Measurements from ENCODE around the gene GALNT8.

GALNT8 gene

DNA sequence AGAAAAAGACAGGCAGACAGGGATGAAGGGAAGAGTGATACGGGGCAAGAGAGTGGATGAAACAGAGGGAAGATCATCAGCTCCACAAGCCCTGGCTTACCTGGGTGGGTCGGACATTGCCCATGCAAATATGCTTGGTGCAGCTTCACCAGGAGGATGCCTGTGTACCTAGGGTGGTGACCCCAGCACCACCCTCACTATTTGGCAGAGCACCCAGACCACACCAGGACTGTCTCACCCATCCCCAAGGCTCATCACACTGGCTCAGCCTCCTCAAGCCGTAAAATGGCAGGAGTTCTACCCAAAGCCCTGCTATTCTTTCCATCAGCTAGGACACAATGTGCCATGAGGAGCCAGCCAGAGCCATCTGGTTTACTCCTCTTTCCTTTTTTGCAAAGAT lies 3.0 kb downstream of the GALNT8 start:
- TF ChIP-seq, protein P1, sequence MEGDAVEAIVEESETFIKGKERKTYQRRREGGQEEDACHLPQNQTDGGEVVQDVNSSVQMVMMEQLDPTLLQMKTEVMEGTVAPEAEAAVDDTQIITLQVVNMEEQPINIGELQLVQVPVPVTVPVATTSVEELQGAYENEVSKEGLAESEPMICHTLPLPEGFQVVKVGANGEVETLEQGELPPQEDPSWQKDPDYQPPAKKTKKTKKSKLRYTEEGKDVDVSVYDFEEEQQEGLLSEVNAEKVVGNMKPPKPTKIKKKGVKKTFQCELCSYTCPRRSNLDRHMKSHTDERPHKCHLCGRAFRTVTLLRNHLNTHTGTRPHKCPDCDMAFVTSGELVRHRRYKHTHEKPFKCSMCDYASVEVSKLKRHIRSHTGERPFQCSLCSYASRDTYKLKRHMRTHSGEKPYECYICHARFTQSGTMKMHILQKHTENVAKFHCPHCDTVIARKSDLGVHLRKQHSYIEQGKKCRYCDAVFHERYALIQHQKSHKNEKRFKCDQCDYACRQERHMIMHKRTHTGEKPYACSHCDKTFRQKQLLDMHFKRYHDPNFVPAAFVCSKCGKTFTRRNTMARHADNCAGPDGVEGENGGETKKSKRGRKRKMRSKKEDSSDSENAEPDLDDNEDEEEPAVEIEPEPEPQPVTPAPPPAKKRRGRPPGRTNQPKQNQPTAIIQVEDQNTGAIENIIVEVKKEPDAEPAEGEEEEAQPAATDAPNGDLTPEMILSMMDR (IDR thresholded peaks at IDR 0.05; ENCODE audit: extremely low read depth, missing control alignments): no peak
- no peak for DNase-seq (ENCODE audit: low spot score)

- TF ChIP-seq, protein P1 (IDR thresholded peaks at IDR 0.05; ENCODE audit: extremely low read depth, missing control alignments): no peak
- DNase-seq (ENCODE audit: low spot score): no peak
These were observed 4.9 kb downstream of the GALNT8 start for GRCh38 chr12:4725057-4725456.

DNA sequence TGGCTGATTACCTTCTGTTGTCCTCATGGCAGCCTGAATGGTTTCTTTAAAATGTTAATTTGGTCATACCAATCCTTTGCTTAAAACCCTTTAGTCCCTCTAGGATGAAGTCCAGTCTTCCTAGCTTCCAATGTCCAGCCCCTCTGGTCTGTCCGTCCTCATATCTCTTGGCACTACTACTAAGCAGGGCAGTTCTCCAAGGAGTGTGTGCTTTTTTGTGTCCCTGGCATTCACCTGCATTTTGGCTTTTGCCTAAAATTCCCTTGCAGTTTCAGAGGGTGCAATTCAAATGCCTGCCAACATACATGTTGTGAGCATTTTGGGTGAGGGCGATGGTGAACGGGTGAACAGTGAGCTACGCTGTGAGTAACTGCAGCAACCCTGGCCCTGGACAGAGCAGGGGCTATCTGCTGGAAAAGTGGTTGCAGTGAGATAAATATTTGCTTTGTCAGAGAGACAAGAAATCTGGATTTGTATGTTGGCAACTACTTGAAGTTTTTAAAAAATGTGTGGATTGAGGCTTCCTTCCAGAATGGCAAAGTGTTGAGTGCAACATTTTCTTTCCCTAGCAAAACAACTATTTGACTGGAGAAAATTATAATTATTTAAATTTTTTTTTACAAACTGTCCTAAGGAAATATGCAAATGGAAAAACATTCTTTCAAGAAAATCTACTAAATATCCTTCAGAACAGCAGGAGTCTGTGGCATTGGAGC lies 14.6 kb downstream of the GALNT8 start:
- no peak for DNase-seq (ENCODE audit: low spot score)
- TF ChIP-seq, protein P1 (IDR thresholded peaks at IDR 0.05; ENCODE audit: extremely low read depth, missing control alignments): no peak

GRCh38 chr12:4736091-4736490 lies 15.9 kb downstream of the GALNT8 start:
- no peak for DNase-seq (ENCODE audit: low spot score)
- TF ChIP-seq, protein P1 (IDR thresholded peaks at IDR 0.05; ENCODE audit: extremely low read depth, missing control alignments): no peak

DNA sequence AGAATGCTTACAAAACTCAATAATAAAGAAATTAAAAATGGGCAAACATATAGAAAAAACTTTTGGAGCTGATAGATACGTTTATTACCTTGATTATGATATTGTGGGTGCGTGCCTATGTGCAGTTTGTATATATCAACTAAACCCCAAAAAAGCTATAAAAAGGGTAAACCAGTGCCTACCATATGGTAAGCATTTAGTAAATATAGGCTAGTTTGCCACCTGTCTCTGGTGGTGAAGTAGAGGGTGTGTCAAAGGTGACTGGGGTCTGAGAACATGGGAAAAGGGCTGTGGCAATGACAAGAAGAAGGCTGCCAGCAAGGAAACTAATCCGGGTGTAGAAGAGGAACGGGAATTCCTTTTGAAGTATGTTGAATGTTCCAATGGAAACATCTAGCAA lies 18.3 kb downstream of the GALNT8 start:
- no peak for DNase-seq (ENCODE audit: low spot score)
- TF ChIP-seq, protein P1 (IDR thresholded peaks at IDR 0.05; ENCODE audit: extremely low read depth, missing control alignments): no peak

DNA sequence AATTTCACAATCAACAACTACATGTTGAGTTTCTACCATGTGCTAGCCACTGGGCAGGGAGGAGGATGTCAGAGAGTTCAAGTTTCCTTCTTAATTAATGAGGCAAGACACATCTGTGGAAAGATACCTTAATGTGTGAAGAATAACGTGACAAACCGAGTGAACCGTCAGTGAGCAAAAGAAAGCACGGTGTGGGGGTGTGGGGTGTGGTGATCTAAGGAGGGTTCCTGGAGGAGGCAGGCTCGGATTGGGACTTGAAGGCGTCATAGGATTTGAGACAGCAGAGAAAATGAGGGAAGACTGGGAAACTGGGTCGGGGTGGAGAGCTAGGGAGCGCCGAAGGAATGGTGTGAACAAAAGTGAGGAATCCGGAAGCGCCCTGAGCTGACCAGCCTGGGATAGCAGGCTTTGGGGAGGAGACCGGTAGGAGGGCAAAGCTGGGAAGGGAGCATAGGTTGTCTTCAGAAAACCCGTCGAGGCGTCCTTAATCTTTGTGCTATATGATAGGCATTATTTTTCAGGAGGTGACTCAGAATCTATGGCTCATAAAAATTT lies 22.3 kb downstream of the GALNT8 start:
- DNase-seq (ENCODE audit: low spot score): no peak
- TF ChIP-seq, protein P1 (IDR thresholded peaks at IDR 0.05; ENCODE audit: extremely low read depth, missing control alignments): no peak

GRCh38 chr12:4743046-4743445 lies 22.8 kb downstream of the GALNT8 start:
- TF ChIP-seq, protein P1 (IDR thresholded peaks at IDR 0.05; ENCODE audit: extremely low read depth, missing control alignments): no peak
- no peak for DNase-seq (ENCODE audit: low spot score)
